Natural killer cell (primary cell): ENCODE data around the gene KLRK1. TPM values are rescaled to one million over a fixed set of nuclear protein-coding genes. Genes with fewer than 3 reads are reported as not detected.
"Not testable (repeated sequence)": the region's sequence is repeated elsewhere in the genome, so short reads cannot be mapped to it uniquely, and the experiment has no call there.

Experiments used
- ATAC-seq, 3 donors: fragments of 150-1000 bp in 2 of 3; fragments of 200-7000 bp in 1 of 3; cut with Tn5 transposase; 1 replicate in 1 of 3; 2 replicates in 2 of 3; pipeline ENCODE4 v1.10.0; 2021; ENCODE audit warnings: mild to moderate bottlenecking in 2 of 3, moderate library complexity in 2 of 3
- DNase-seq, 2 donors: peaks; one replicate each; pipeline versions ENCODE4 v3.0.0 to v3.0.0-alpha.2; 2013 to 2021; ENCODE audit warnings: mixed read lengths in 1 of 2
- H3K27ac ChIP-seq: one replicate; pipeline ENCODE4 v1.5.1; 2013; ENCODE audit warnings: mild to moderate bottlenecking, low read length
- H3K27me3 ChIP-seq: one replicate; pipeline ENCODE4 v1.6.1; 2013; ENCODE audit warnings: low read length; ENCODE audit not compliant: control insufficient read depth, insufficient read depth
- H3K36me3 ChIP-seq: one replicate; pipeline ENCODE4 v1.6.1; 2013; ENCODE audit warnings: low read length; ENCODE audit not compliant: control insufficient read depth, insufficient read depth
- H3K4me1 ChIP-seq: one replicate; pipeline ENCODE4 v1.6.1; 2013; ENCODE audit warnings: low read length; ENCODE audit not compliant: control insufficient read depth, insufficient read depth
- H3K4me3 ChIP-seq: one replicate; pipeline ENCODE4 v1.5.1; 2013; ENCODE audit warnings: low read length
- H3K9me3 ChIP-seq: one replicate; pipeline ENCODE4 v1.6.1; 2013; ENCODE audit warnings: low read length; ENCODE audit not compliant: control insufficient read depth, insufficient read depth
- H3K27ac Mint-ChIP-seq, 2 donors: one replicate each; pipeline ENCODE4 v1.8.0; 2022; ENCODE audit warnings: mild to moderate bottlenecking in 2 of 2, mixed read lengths in 2 of 2, moderate library complexity in 1 of 2
- H3K27me3 Mint-ChIP-seq, 2 donors: one replicate each; pipeline ENCODE4 v1.8.0; 2022; ENCODE audit warnings: low read depth in 2 of 2, mixed read lengths in 2 of 2
- H3K36me3 Mint-ChIP-seq: one replicate; pipeline ENCODE4 v1.8.0; 2022; ENCODE audit warnings: mixed read lengths
- H3K4me1 Mint-ChIP-seq, 2 donors: one replicate each; pipeline ENCODE4 v1.8.0; 2022; ENCODE audit warnings: mixed read lengths in 2 of 2
- H3K4me3 Mint-ChIP-seq: one replicate; pipeline ENCODE4 v1.8.0; 2022; ENCODE audit warnings: mild to moderate bottlenecking, moderate library complexity, mixed read lengths
- H3K9me3 Mint-ChIP-seq, 2 donors: one replicate each; pipeline ENCODE4 v1.8.0; 2022; ENCODE audit warnings: mixed read lengths in 2 of 2
- WGBS: methylation state at CpG from one replicate; pipeline ENCODE4 v1.1.7; 2013; ENCODE audit warnings: missing lambda C conversion rate; ENCODE audit not compliant: insufficient coverage; 5-methylcytosine and 5-hydroxymethylcytosine counted together
- intact Hi-C: fragments of 100-400 bp; cut with micrococcal nuclease; formaldehyde crosslinking; loops from one replicate; pipeline ENCODE4 v1.14.2; 2022
- total RNA-seq, 4 donors: library from RNA; stranded (reverse); fragments of 120-200 nt in 1 of 4; gene quantifications; one replicate each; pipeline versions ENCODE4 v1.2.3 to v1.2.4, GENCODE V29; 2013 to 2022
- TF ChIP-seq, protein P1 (sequence below): fragments of 200-600 bp; IDR thresholded peaks from one replicate; pipeline ENCODE4 v1.8.0; 2022; ENCODE audit warnings: antibody characterized with exemption

KLRK1 gene
- total RNA-seq, 3 donors from 2014 or later (not counting 1 experiment from before 2014, with no cell fraction given), result 398 to 543 (median 515) TPM

DNA sequence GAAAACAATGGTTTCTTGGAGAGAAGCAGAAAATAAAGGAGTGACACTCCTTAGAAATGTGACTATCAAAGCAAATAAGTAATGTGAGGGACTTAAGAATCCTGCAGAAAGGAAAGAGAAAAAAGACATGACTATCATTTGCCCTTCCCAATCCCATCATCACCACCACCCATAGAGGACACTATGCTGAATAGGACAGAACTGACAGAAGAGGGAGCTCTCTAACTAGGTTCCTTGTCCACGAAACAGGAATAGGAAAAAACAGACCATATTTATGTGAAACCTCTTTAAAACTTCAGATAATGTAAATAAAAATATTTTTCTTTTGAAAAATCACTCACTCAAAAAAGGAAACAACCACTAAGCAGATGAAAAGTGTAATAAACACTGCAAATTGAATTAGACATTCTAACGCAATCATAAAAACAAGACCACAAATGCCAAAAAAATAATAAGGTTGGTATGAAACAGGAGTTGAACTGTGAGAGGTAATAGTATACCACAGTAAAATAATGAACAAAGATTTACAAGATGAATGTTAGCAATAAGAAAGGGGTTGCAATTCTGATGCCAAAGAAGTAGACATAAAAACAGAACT lies 58.1 kb downstream of the KLRK1 start:
- Histone ChIP-seq H3K27me3 (no peaks in the 10 kb centered on the region), H3K9me3 (no peaks in the 10 kb centered on the region), H3K36me3 (peaks cover 37% of the 10 kb centered on the region), H3K27ac (no peak overlapping the region), H3K4me3 (no peak overlapping the region), H3K4me1 (peaks cover 4% of the 10 kb centered on the region)
- H3K27me3 Mint-ChIP-seq, result no peaks in the 10 kb centered on the region
- H3K4me1 Mint-ChIP-seq, result peaks cover 58 to 75% of the 10 kb centered on the region in 2 donors
- H3K27ac Mint-ChIP-seq, result peak overlapping the region; percentile 82 to 85
- peak overlapping the region; percentile 21 for H3K4me3 Mint-ChIP-seq
- H3K36me3 Mint-ChIP-seq, result peaks cover 25% of the 10 kb centered on the region
- DNase-seq, result peak in 1 of 2 donors; percentile 68
- peaks cover 0 to 2% of the 10 kb centered on the region in 2 donors for H3K9me3 Mint-ChIP-seq
- intact Hi-C loops, result loop anchor here (1.0 kb wide), 1 partner anchor 231 kb away; no protein-coding TSS in a partner anchor
- TF ChIP-seq, protein P1, sequence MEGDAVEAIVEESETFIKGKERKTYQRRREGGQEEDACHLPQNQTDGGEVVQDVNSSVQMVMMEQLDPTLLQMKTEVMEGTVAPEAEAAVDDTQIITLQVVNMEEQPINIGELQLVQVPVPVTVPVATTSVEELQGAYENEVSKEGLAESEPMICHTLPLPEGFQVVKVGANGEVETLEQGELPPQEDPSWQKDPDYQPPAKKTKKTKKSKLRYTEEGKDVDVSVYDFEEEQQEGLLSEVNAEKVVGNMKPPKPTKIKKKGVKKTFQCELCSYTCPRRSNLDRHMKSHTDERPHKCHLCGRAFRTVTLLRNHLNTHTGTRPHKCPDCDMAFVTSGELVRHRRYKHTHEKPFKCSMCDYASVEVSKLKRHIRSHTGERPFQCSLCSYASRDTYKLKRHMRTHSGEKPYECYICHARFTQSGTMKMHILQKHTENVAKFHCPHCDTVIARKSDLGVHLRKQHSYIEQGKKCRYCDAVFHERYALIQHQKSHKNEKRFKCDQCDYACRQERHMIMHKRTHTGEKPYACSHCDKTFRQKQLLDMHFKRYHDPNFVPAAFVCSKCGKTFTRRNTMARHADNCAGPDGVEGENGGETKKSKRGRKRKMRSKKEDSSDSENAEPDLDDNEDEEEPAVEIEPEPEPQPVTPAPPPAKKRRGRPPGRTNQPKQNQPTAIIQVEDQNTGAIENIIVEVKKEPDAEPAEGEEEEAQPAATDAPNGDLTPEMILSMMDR, result peak; percentile 51
- ATAC-seq, result peak in 2 of 3 donors; percentile 50 to 64
- no CpG with 5 or more reads among the region's 2 CpGs for WGBS

DNA sequence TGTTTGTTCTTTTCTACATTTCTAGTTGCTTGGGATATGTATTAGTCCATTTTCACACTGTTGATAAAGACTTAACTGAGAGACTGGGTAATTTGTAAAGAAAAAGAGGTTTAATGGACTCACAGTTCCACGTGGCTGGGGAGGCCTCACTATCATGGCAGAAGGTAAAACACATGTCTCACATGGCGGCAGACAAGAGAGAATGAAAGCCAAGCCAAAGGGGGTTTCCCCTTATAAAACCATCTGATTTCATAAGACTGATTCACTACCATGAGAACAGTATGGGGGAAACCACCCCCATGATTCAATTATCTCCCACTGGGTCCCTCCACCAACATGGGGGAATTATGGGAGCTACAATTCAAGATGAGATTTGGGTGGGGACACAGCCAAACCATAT lies 61.1 kb downstream of the KLRK1 start:
- H3K4me3 Mint-ChIP-seq, result not testable (repeated sequence)
- peak overlapping the region; percentile 82 to 97 for H3K27ac Mint-ChIP-seq

More for the DNA sequence above, 61.1 kb downstream of the KLRK1 start:
- peaks cover 11% of the 10 kb centered on the region for H3K4me1 ChIP-seq
- peak in 2 of 3 donors; percentile 45 to 69 for ATAC-seq
- H3K27me3 ChIP-seq, DNase-seq, intact Hi-C loops, H3K27ac ChIP-seq, H3K9me3 ChIP-seq, H3K4me3 ChIP-seq, H3K27me3 Mint-ChIP-seq, H3K9me3 Mint-ChIP-seq: not testable (repeated sequence)
- Mint-ChIP-seq H3K36me3 (peaks cover 26% of the 10 kb centered on the region), H3K4me1 (peaks cover 85 to 86% of the 10 kb centered on the region in 2 donors)
- WGBS, result 84% methylated on average over 2 of the region's 2 CpGs
- H3K36me3 ChIP-seq, result peaks cover 60% of the 10 kb centered on the region

Other genes with a start within 250 kb of the KLRK1 start
- 1 to 10 TPM in 2 of 3 donors, not detected in 1; 2.3 to 3.1 TPM for gene OLR1, start 217.9 kb downstream of the KLRK1 start, total RNA-seq
- 1 to 10 TPM in 1 of 3 donors, not detected in 2; 1.5 TPM for gene TMEM52B, start 211.0 kb downstream of the KLRK1 start, total RNA-seq
- gene GABARAPL1, start 177.2 kb downstream of the KLRK1 start, total RNA-seq, result 100 to 1,000 TPM; 157 to 233 (median 160) TPM
- gene KLRD1, start 82.2 kb downstream of the KLRK1 start, total RNA-seq, result 100 to 1,000 TPM; 568 to 782 (median 688) TPM
- gene KLRC4, start 19.7 kb upstream of the KLRK1 start, total RNA-seq, result 10 to 100 TPM; 15.9 to 54.7 (median 51.4) TPM
- gene KLRC3, start 30.6 kb upstream of the KLRK1 start, total RNA-seq, result 10 to 100 TPM; 10.7 to 69.1 (median 49.8) TPM
- 10 to 100 TPM in 2 of 3 donors, 1 to 10 TPM in 1; 3.0 to 57.5 (median 11.4) TPM for gene KLRC2, start 46.0 kb upstream of the KLRK1 start, total RNA-seq
- gene KLRC1, start 63.3 kb upstream of the KLRK1 start, total RNA-seq, result 100 to 1,000 TPM in 1 of 3 donors, 10 to 100 TPM in 2; 30.0 to 180 (median 83.1) TPM
- under 1 TPM in 1 of 3 donors, not detected in 2; 0.88 TPM for gene EIF2S3B, start 115.8 kb upstream of the KLRK1 start, total RNA-seq
- gene MAGOHB, start 223.6 kb upstream of the KLRK1 start, total RNA-seq, result 10 to 100 TPM; 13.0 to 16.3 (median 13.1) TPM